ENCODE results near the gene CKMT2.

The CKMT2 gene

GRCh38 chr5:81195335-81195929 lies 37.7 kb upstream of the CKMT2 start:
- Histone ChIP-seq H3K9ac (ENCODE audit: low read depth in 1 of 2, low read length in 2 of 2) (no peak overlapping the region), H3K27me3 (ENCODE audit: control insufficient read depth in 2 of 2, insufficient read depth in 2 of 2, low read length in 2 of 2) (no peaks in the 10 kb centered on the region), H3K36me3 (ENCODE audit: control insufficient read depth in 2 of 2, insufficient read depth in 2 of 2, low read length in 2 of 2) (no peaks in the 10 kb centered on the region), H3K4me1 (ENCODE audit: control insufficient read depth in 2 of 2, insufficient read depth in 2 of 2, low read length in 2 of 2) (no peaks in the 10 kb centered on the region), H3K27ac (ENCODE audit: low read depth in 2 of 2, low read length in 2 of 2) (no peak overlapping the region), H3K9me3 (ENCODE audit: control insufficient read depth in 2 of 2, low read length in 2 of 2) (no peaks in the 10 kb centered on the region), H3K4me3 (ENCODE audit: low read length in 2 of 2) (no peak overlapping the region)

GRCh38 chr5:81202655-81203054 lies 30.5 kb upstream of the CKMT2 start:
- no peak overlapping the region for H3K4me3 ChIP-seq (ENCODE audit: low read length in 2 of 2)
- no peaks in the 10 kb centered on the region for H3K36me3 ChIP-seq (ENCODE audit: control insufficient read depth in 2 of 2, insufficient read depth in 2 of 2, low read length in 2 of 2)
- H3K9me3 ChIP-seq (ENCODE audit: control insufficient read depth in 2 of 2, low read length in 2 of 2), result no peaks in the 10 kb centered on the region
- H3K27me3 ChIP-seq (ENCODE audit: control insufficient read depth in 2 of 2, insufficient read depth in 2 of 2, low read length in 2 of 2), result no peaks in the 10 kb centered on the region
- no peak overlapping the region for H3K27ac ChIP-seq (ENCODE audit: low read depth in 2 of 2, low read length in 2 of 2)
- no peaks in the 10 kb centered on the region for H3K4me1 ChIP-seq (ENCODE audit: control insufficient read depth in 2 of 2, insufficient read depth in 2 of 2, low read length in 2 of 2)
- H3K9ac ChIP-seq (ENCODE audit: low read depth in 1 of 2, low read length in 2 of 2), result no peak overlapping the region

DNA sequence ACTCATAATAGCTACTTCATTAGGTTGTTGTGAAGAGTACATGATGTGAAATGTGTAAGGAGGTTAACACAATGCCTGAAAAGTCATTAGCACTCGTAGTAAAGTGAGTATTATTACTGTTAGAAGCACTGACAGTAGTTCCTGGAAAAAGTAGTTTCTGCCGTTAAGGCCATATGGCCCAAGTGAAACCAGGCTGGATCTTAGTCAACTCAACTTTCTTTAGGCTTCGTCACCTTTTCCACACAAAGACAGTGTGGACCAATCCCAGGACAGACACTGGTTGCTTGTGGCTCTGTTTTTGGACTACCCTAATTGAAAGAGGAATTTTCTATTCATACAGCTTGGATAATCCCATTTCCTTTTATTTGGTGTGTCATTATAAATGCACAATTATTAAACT lies 29.4 kb upstream of the CKMT2 start:
- H3K9ac ChIP-seq (ENCODE audit: low read depth in 1 of 2, low read length in 2 of 2), result no peak overlapping the region
- H3K27me3 ChIP-seq (ENCODE audit: control insufficient read depth in 2 of 2, insufficient read depth in 2 of 2, low read length in 2 of 2), result no peaks in the 10 kb centered on the region
- H3K4me1 ChIP-seq (ENCODE audit: control insufficient read depth in 2 of 2, insufficient read depth in 2 of 2, low read length in 2 of 2), result no peaks in the 10 kb centered on the region
- no peaks in the 10 kb centered on the region for H3K36me3 ChIP-seq (ENCODE audit: control insufficient read depth in 2 of 2, insufficient read depth in 2 of 2, low read length in 2 of 2)
- no peaks in the 10 kb centered on the region for H3K9me3 ChIP-seq (ENCODE audit: control insufficient read depth in 2 of 2, low read length in 2 of 2)
- no peak overlapping the region for H3K27ac ChIP-seq (ENCODE audit: low read depth in 2 of 2, low read length in 2 of 2)
- H3K4me3 ChIP-seq (ENCODE audit: low read length in 2 of 2), result no peak overlapping the region

DNA sequence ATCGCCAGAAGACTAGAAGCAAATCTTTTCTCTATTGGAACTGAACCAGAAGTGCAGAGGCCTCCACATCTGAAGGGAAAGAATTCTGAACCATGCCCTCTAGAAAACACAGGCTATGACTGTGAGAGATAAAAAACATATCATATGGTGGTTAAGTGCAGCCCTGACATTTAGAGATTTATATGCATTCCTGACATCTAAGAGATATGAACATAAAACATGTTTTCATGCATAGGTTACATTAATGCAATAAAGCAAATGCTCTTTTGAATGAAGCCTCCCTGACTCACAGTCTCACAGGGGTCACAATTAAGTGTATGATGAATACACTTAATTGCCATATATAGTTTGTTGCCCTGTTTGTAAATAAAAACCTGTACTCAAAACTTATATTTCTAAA lies 28.9 kb upstream of the CKMT2 start:
- H3K36me3 ChIP-seq (ENCODE audit: control insufficient read depth in 2 of 2, insufficient read depth in 2 of 2, low read length in 2 of 2), result no peaks in the 10 kb centered on the region
- H3K27me3 ChIP-seq (ENCODE audit: control insufficient read depth in 2 of 2, insufficient read depth in 2 of 2, low read length in 2 of 2), result no peaks in the 10 kb centered on the region
- H3K9ac ChIP-seq (ENCODE audit: low read depth in 1 of 2, low read length in 2 of 2), result no peak overlapping the region
- H3K4me1 ChIP-seq (ENCODE audit: control insufficient read depth in 2 of 2, insufficient read depth in 2 of 2, low read length in 2 of 2), result no peaks in the 10 kb centered on the region
- H3K4me3 ChIP-seq (ENCODE audit: low read length in 2 of 2), result no peak overlapping the region
- H3K9me3 ChIP-seq (ENCODE audit: control insufficient read depth in 2 of 2, low read length in 2 of 2), result no peaks in the 10 kb centered on the region
- H3K27ac ChIP-seq (ENCODE audit: low read depth in 2 of 2, low read length in 2 of 2), result no peak overlapping the region

GRCh38 chr5:81205058-81205457 lies 28.1 kb upstream of the CKMT2 start:
- Histone ChIP-seq H3K36me3 (ENCODE audit: control insufficient read depth in 2 of 2, insufficient read depth in 2 of 2, low read length in 2 of 2) (no peaks in the 10 kb centered on the region), H3K27me3 (ENCODE audit: control insufficient read depth in 2 of 2, insufficient read depth in 2 of 2, low read length in 2 of 2) (no peaks in the 10 kb centered on the region), H3K9ac (ENCODE audit: low read depth in 1 of 2, low read length in 2 of 2) (no peak overlapping the region), H3K4me3 (ENCODE audit: low read length in 2 of 2) (no peak overlapping the region), H3K4me1 (ENCODE audit: control insufficient read depth in 2 of 2, insufficient read depth in 2 of 2, low read length in 2 of 2) (no peaks in the 10 kb centered on the region), H3K9me3 (ENCODE audit: control insufficient read depth in 2 of 2, low read length in 2 of 2) (no peaks in the 10 kb centered on the region), H3K27ac (ENCODE audit: low read depth in 2 of 2, low read length in 2 of 2) (no peak overlapping the region)

DNA sequence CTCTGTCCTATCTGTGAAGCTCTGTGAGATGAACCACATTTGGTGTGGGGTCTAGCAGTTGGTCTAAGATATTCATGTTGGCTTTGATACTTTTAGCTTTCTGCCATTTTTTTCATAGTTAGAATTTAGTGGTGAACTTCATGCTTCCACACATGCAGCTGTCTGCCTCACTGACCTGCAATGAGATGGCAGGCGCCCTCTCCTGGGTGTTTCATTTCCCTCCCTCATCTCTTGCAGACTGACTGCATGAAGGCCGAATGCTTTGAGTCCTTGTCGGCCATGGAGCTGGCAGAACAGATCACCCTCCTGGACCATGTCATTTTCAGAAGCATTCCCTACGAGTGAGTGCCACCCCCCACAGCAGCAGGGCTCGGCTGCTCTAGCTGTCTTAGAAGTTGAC lies 26.1 kb upstream of the CKMT2 start:
- Histone ChIP-seq H3K27me3 (ENCODE audit: control insufficient read depth in 2 of 2, insufficient read depth in 2 of 2, low read length in 2 of 2) (no peaks in the 10 kb centered on the region), H3K9ac (ENCODE audit: low read depth in 1 of 2, low read length in 2 of 2) (no peak overlapping the region), H3K4me1 (ENCODE audit: control insufficient read depth in 2 of 2, insufficient read depth in 2 of 2, low read length in 2 of 2) (no peaks in the 10 kb centered on the region), H3K27ac (ENCODE audit: low read depth in 2 of 2, low read length in 2 of 2) (no peak overlapping the region), H3K4me3 (ENCODE audit: low read length in 2 of 2) (no peak overlapping the region), H3K9me3 (ENCODE audit: control insufficient read depth in 2 of 2, low read length in 2 of 2) (no peaks in the 10 kb centered on the region), H3K36me3 (ENCODE audit: control insufficient read depth in 2 of 2, insufficient read depth in 2 of 2, low read length in 2 of 2) (no peaks in the 10 kb centered on the region)

- Histone ChIP-seq H3K9ac (ENCODE audit: low read depth in 1 of 2, low read length in 2 of 2) (no peak overlapping the region), H3K9me3 (ENCODE audit: control insufficient read depth in 2 of 2, low read length in 2 of 2) (no peaks in the 10 kb centered on the region), H3K27me3 (ENCODE audit: control insufficient read depth in 2 of 2, insufficient read depth in 2 of 2, low read length in 2 of 2) (no peaks in the 10 kb centered on the region), H3K4me3 (ENCODE audit: low read length in 2 of 2) (no peak overlapping the region), H3K4me1 (ENCODE audit: control insufficient read depth in 2 of 2, insufficient read depth in 2 of 2, low read length in 2 of 2) (no peaks in the 10 kb centered on the region), H3K27ac (ENCODE audit: low read depth in 2 of 2, low read length in 2 of 2) (no peak overlapping the region), H3K36me3 (ENCODE audit: control insufficient read depth in 2 of 2, insufficient read depth in 2 of 2, low read length in 2 of 2) (no peaks in the 10 kb centered on the region)
Observed at GRCh38 chr5:81208904-81209303, 24.2 kb upstream of the CKMT2 start.

- Histone ChIP-seq H3K9me3 (ENCODE audit: control insufficient read depth in 2 of 2, low read length in 2 of 2) (no peaks in the 10 kb centered on the region), H3K36me3 (ENCODE audit: control insufficient read depth in 2 of 2, insufficient read depth in 2 of 2, low read length in 2 of 2) (no peaks in the 10 kb centered on the region), H3K27ac (ENCODE audit: low read depth in 2 of 2, low read length in 2 of 2) (no peak overlapping the region), H3K27me3 (ENCODE audit: control insufficient read depth in 2 of 2, insufficient read depth in 2 of 2, low read length in 2 of 2) (no peaks in the 10 kb centered on the region), H3K4me3 (ENCODE audit: low read length in 2 of 2) (no peak overlapping the region), H3K4me1 (ENCODE audit: control insufficient read depth in 2 of 2, insufficient read depth in 2 of 2, low read length in 2 of 2) (no peaks in the 10 kb centered on the region), H3K9ac (ENCODE audit: low read depth in 1 of 2, low read length in 2 of 2) (no peak overlapping the region)
Observed at GRCh38 chr5:81209386-81209785, 23.7 kb upstream of the CKMT2 start.

DNA sequence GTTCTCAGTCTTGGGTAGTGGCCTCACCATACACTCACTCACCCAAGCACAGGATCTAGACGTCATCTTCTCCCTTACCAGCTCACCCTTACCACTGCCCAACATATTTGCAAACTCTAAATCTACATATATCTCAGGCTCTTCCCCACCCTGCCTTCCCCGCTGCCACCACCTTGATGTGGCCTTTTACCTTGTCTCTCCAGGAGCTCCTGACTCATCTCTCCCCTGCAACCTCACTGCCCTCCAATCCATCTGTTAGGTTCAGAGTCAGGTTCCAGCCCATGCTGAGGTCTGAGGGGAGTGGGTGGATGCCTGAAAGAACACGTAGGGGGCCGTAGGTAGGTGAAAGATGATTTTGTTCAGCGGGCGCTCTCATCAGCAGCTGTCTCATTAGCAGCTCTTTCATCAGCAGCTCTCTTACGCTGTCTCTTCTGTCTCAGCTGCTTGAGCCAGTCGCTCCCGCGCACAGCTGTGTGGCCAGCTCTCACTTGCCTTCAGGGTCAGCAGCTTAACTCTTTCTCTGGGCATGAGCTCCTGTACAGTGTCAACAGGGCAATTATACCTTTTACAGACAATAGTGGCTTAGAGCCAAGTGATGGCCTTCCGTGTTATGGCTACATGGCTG lies 23.1 kb upstream of the CKMT2 start:
- no peak overlapping the region for H3K27ac ChIP-seq (ENCODE audit: low read depth in 2 of 2, low read length in 2 of 2)
- no peaks in the 10 kb centered on the region for H3K9me3 ChIP-seq (ENCODE audit: control insufficient read depth in 2 of 2, low read length in 2 of 2)
- no peak overlapping the region for H3K4me3 ChIP-seq (ENCODE audit: low read length in 2 of 2)
- H3K9ac ChIP-seq (ENCODE audit: low read depth in 1 of 2, low read length in 2 of 2), result no peak overlapping the region
- no peaks in the 10 kb centered on the region for H3K4me1 ChIP-seq (ENCODE audit: control insufficient read depth in 2 of 2, insufficient read depth in 2 of 2, low read length in 2 of 2)
- no peaks in the 10 kb centered on the region for H3K27me3 ChIP-seq (ENCODE audit: control insufficient read depth in 2 of 2, insufficient read depth in 2 of 2, low read length in 2 of 2)
- no peaks in the 10 kb centered on the region for H3K36me3 ChIP-seq (ENCODE audit: control insufficient read depth in 2 of 2, insufficient read depth in 2 of 2, low read length in 2 of 2)

DNA sequence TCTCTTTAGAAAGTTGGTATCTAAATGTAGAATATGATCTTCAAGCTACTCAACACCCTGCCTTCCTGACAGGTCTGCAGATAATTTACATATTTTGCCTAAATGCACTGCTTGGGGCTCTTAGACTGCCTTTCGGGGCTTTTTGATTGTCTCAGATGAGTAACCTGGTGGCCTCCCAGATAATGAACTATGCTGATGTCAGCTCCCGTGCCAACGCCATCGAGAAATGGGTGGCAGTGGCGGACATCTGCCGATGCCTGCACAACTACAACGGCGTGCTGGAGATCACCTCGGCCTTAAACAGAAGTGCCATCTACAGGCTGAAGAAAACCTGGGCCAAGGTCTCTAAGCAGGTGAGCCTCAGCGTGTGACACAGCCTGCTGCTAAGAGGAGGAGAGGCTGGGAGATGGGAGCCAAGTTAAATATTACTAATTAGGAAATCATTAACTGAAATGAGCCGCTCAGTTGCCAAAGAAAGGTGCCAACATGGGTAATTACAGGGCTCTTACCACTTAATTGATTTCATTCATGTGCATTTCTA lies 20.8 kb upstream of the CKMT2 start:
- Histone ChIP-seq H3K27ac (ENCODE audit: low read depth in 2 of 2, low read length in 2 of 2) (no peak overlapping the region), H3K4me3 (ENCODE audit: low read length in 2 of 2) (no peak overlapping the region), H3K4me1 (ENCODE audit: control insufficient read depth in 2 of 2, insufficient read depth in 2 of 2, low read length in 2 of 2) (no peaks in the 10 kb centered on the region), H3K36me3 (ENCODE audit: control insufficient read depth in 2 of 2, insufficient read depth in 2 of 2, low read length in 2 of 2) (no peaks in the 10 kb centered on the region), H3K9ac (ENCODE audit: low read depth in 1 of 2, low read length in 2 of 2) (no peak overlapping the region), H3K27me3 (ENCODE audit: control insufficient read depth in 2 of 2, insufficient read depth in 2 of 2, low read length in 2 of 2) (no peaks in the 10 kb centered on the region), H3K9me3 (ENCODE audit: control insufficient read depth in 2 of 2, low read length in 2 of 2) (no peaks in the 10 kb centered on the region)
